Sigmoid colon (tissue), 7 donors: ENCODE data around the gene SLC5A11. TPM values are rescaled to one million over a fixed set of nuclear protein-coding genes. Genes with fewer than 3 reads are reported as not detected.

ENCODE experiments used
- DNase-seq: peaks from one replicate; pipeline ENCODE4 v3.0.0-alpha.2; 2019
- H3K27ac ChIP-seq, 4 donors: fragments of 200-600 bp; sonication (generic); one replicate each; pipeline ENCODE4 v1.5.1; 2016 to 2019; ENCODE audit warnings: mild to moderate bottlenecking in 1 of 4
- H3K27me3 ChIP-seq, 3 donors: fragments of 200-600 bp; sonication (generic); one replicate each; pipeline ENCODE4 v1.5.1; 2019; ENCODE audit warnings: mild to moderate bottlenecking in 1 of 3
- H3K36me3 ChIP-seq, 4 donors: fragments of 200-600 bp; sonication (generic); one replicate each; pipeline ENCODE4 v1.5.1; 2016 to 2019
- H3K4me1 ChIP-seq, 4 donors: fragments of 200-600 bp; sonication (generic); one replicate each; pipeline ENCODE4 v1.5.1; 2017 to 2019
- H3K4me3 ChIP-seq, 4 donors: fragments of 200-600 bp; sonication (generic); one replicate each; pipeline ENCODE4 v1.5.1; 2017 to 2019; ENCODE audit warnings: mild to moderate bottlenecking in 2 of 4, moderate library complexity in 1 of 4
- H3K9me3 ChIP-seq, 4 donors: fragments of 200-600 bp in 3 of 4; sonication (generic) in 3 of 4; one replicate each; pipeline versions ENCODE4 v1.5.1 to v1.6.1; 2013 to 2019
- CTCF ChIP-seq, 4 experiments: fragments of 450-650 bp in 3 of 4; fragments of 200-600 bp in 1 of 4; IDR thresholded peaks; one replicate each; pipeline ENCODE4 v1.5.1; 2016 to 2019; ENCODE audit warnings: antibody characterized with exemption in 4 of 4, mild to moderate bottlenecking in 3 of 4, moderate library complexity in 2 of 4
- EP300 ChIP-seq, 4 donors: sonication (generic); formaldehyde crosslinking; IDR thresholded peaks; one replicate each; pipeline ENCODE4 v1.6.1; 2017; ENCODE audit warnings: antibody characterized with exemption in 4 of 4
- POLR2A ChIP-seq, 2 donors: fragments of 450-650 bp; IDR thresholded peaks; one replicate each; pipeline ENCODE4 v1.6.1; 2016; ENCODE audit warnings: antibody characterized with exemption in 2 of 2, mild to moderate bottlenecking in 2 of 2, moderate library complexity in 2 of 2
- POLR2AphosphoS5 ChIP-seq, 4 donors: sonication (generic); formaldehyde crosslinking; IDR thresholded peaks; one replicate each; pipeline ENCODE4 v1.6.1; 2017; ENCODE audit warnings: antibody characterized with exemption in 4 of 4
- WGBS, 2 donors: extraction: QIAGEN DNeasy Blood & Tissue Kit; methylation state at CpG; one replicate each; pipeline ENCODE4 v1.1.7; 2013; 5-methylcytosine and 5-hydroxymethylcytosine counted together
- intact Hi-C: fragments of 100-400 bp; cut with DNase I; formaldehyde crosslinking; loops from one replicate; pipeline ENCODE4 v1.15.1; 2023
- polyA plus RNA-seq, 3 donors: library from polyadenylated mRNA; stranded (reverse); fragments of 200-250 nt; gene quantifications; one replicate each; pipeline ENCODE4 v1.2.3, GENCODE V29; 2013
- total RNA-seq, 4 donors: library from RNA; depleted of rRNA; stranded (reverse); fragments of >200 nt; gene quantifications; one replicate each; pipeline ENCODE4 v1.1.0, GENCODE V29; 2016
- donor health status: healthy with polysubstance abuse.
- donor health status: Bipolar disorder and iron deficiency.
- donor health status: healthy.

The SLC5A11 gene
- total and polyA plus RNA-seq, 7 donors: 0.14 to 1.2 (median 0.19) TPM; not detected in 4

DNA sequence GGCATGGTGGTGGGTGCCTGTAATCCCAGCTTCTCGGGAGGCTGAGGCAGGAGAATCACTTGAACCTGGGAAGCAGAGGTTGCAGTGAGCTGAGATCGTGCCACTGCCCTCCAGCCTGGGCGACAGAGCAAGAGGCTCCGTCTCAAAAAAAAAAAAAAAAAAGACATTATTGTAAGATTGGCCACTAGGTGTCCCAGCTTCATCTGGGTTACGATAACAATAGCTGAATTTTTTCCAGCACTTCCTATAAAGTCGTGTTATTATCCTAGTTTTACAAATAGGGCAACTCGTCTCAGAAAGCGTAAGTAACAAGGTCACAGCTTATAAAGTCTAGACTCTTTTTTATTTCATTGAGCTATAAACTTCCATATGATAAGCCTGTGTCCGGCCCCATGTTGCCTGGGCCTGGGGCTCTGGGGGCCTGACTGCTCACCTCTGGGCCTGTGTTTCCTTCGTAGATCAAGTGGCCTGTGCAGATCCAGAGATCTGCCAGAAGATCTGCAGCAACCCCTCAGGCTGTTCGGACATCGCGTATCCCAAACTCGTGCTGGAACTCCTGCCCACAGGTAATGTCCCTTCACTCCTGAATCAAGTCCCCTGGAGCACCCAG lies 60.5 kb downstream of the SLC5A11 start:
- TF ChIP-seq CTCF (IDR thresholded peaks at IDR 0.05) (peak in 2 of 4 experiments; percentile 17 to 39), POLR2AphosphoS5 (IDR thresholded peaks at IDR 0.05) (no peak)
- DNase-seq: no peak
- Histone ChIP-seq H3K36me3 (no peaks in the 10 kb centered on the region), H3K4me1 (no peaks in the 10 kb centered on the region), H3K27me3 (no peaks in the 10 kb centered on the region), H3K9me3 (no peaks in the 10 kb centered on the region), H3K4me3 (no peak overlapping the region), H3K27ac (no peak overlapping the region)
- 34 to 53% methylated on average over 14 of the region's 14 CpGs for WGBS, 2 donors
- intact Hi-C loops: no loop called here

- Histone ChIP-seq H3K9me3 (no peaks in the 10 kb centered on the region), H3K36me3 (no peaks in the 10 kb centered on the region), H3K27ac (no peak overlapping the region), H3K4me1 (no peaks in the 10 kb centered on the region), H3K4me3 (no peak overlapping the region), H3K27me3 (no peaks in the 10 kb centered on the region)
- TF ChIP-seq POLR2A (IDR thresholded peaks at IDR 0.05) (no peak), CTCF (IDR thresholded peaks at IDR 0.05) (no peak), EP300 (IDR thresholded peaks at IDR 0.05) (no peak), POLR2AphosphoS5 (IDR thresholded peaks at IDR 0.05) (no peak)
- peak; percentile 40 for DNase-seq
- 91 to 92% methylated on average over 10 of the region's 10 CpGs for WGBS, 2 donors
- intact Hi-C loops: no loop called here
These were observed 61.1 kb downstream of the SLC5A11 start for GRCh38 chr16:24906901-24907300.

DNA sequence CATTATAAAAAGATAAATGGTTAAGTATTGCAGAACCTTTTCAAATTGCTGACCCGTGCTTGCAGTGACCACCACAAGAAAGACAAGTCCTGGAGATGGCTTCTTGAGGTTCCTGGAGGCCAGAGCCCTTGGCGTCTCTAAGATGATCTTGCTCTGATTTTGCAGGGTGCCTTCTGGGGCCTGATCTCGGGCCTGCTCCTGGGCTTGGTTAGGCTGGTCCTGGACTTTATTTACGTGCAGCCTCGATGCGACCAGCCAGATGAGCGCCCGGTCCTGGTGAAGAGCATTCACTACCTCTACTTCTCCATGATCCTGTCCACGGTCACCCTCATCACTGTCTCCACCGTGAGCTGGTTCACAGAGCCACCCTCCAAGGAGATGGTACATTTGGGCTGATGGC lies 63.0 kb downstream of the SLC5A11 start:
- no peaks in the 10 kb centered on the region for H3K9me3 ChIP-seq
- TF ChIP-seq CTCF (IDR thresholded peaks at IDR 0.05) (no peak), POLR2A (IDR thresholded peaks at IDR 0.05) (no peak), POLR2AphosphoS5 (IDR thresholded peaks at IDR 0.05) (no peak), EP300 (IDR thresholded peaks at IDR 0.05) (no peak)
- intact Hi-C loops: no loop called here
- no peak overlapping the region for H3K27ac ChIP-seq
- 93% methylated on average over 10 of the region's 10 CpGs for WGBS, 2 donors
- H3K4me3 ChIP-seq: no peak overlapping the region
- no peaks in the 10 kb centered on the region for H3K27me3 ChIP-seq
- H3K36me3 ChIP-seq: no peaks in the 10 kb centered on the region
- no peaks in the 10 kb centered on the region for H3K4me1 ChIP-seq
- DNase-seq: peak; percentile 30

DNA sequence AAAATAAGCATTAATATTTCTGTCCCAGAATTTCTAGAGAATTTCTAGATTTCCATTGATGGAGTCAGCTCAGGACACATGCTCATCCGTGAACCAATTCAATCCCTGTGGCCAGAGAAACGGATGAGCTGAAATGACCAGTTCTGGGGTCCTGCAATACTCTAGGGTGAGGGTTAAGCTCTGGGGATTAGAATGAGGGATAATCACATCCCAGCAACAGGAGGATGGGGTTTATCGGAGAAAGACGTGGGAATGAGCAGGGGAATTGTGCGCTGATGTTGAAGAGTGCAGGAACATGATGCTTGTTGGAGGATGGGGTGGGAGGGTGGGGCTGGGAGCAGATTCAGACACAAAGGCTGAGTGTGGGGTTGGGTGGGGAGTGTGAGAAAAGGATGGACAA lies 64.1 kb downstream of the SLC5A11 start:
- WGBS, 2 donors: 79 to 80% methylated on average over 5 of the region's 5 CpGs
- intact Hi-C loops: no loop called here
- DNase-seq: peak; percentile 6

DNA sequence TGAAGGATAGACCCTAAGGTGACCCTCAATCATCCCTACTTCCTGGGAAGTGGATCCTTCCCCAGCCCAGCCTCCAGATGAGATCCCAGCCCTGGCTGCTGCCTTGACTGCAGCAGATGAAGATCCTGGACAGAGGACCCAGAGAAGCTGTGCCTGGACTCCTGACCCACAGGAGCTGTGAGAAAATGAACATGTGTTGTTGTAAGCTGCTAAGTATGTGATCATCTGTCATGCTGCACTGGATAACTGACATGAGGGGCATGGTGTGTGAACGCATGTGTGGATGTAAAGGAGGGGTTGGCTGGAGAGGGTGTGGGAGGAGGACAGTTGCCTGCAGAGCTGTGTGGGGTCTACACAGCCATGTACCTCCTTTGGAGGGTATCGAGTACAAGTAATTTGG lies 69.3 kb downstream of the SLC5A11 start:
- H3K9me3 ChIP-seq: no peaks in the 10 kb centered on the region
- no peaks in the 10 kb centered on the region for H3K27me3 ChIP-seq
- intact Hi-C loops: no loop called here
- no peaks in the 10 kb centered on the region for H3K4me1 ChIP-seq
- no peak overlapping the region for H3K27ac ChIP-seq
- 84 to 95% methylated on average over 2 of the region's 2 CpGs for WGBS, 2 donors
- no peak for DNase-seq
- peaks cover 2 to 30% (median 13%) of the 10 kb centered on the region in 4 donors for H3K36me3 ChIP-seq
- H3K4me3 ChIP-seq: no peak overlapping the region
- TF ChIP-seq POLR2AphosphoS5 (IDR thresholded peaks at IDR 0.05) (no peak), EP300 (IDR thresholded peaks at IDR 0.05) (no peak), POLR2A (IDR thresholded peaks at IDR 0.05) (no peak), CTCF (IDR thresholded peaks at IDR 0.05) (no peak)

More for the DNA sequence above, 64.1 kb downstream of the SLC5A11 start:
- H3K4me3 ChIP-seq: no peak overlapping the region
- H3K27me3 ChIP-seq: no peaks in the 10 kb centered on the region
- no peaks in the 10 kb centered on the region for H3K36me3 ChIP-seq
- no peak overlapping the region for H3K27ac ChIP-seq
- no peaks in the 10 kb centered on the region for H3K9me3 ChIP-seq
- no peaks in the 10 kb centered on the region for H3K4me1 ChIP-seq
- TF ChIP-seq EP300 (IDR thresholded peaks at IDR 0.05) (no peak), POLR2A (IDR thresholded peaks at IDR 0.05) (no peak), POLR2AphosphoS5 (IDR thresholded peaks at IDR 0.05) (no peak)
